GM12878 (cell line): ENCODE results near the gene BNIP1. TPM values are rescaled to one million over a fixed set of nuclear protein-coding genes. Genes with fewer than 3 reads are reported as not detected.

ENCODE experiments used
- ATAC-seq: fragments of 200-7000 bp; cut with Tn5 transposase; 3 replicates; pipeline ENCODE4 v1.9.1; 2020; ENCODE audit warnings: mild to moderate bottlenecking, moderate library complexity
- BruUV-seq: library from RNA; stranded (reverse); fragments of 400-500 nt; replicated peaks from 2 replicates; lab custom pipeline; 2021; lab: Mats Ljungman, UMichigan
- CTCF ChIA-PET: fragments of 300-600 bp; sonication (Branson Sonifier 250); formaldehyde crosslinking; extraction: SDS; loops from one replicate; lab custom pipeline; 2021; ENCODE audit warnings: inconsistent platforms; lab: Yijun Ruan, JAX
- POLR2A ChIA-PET: fragments of 350-600 bp; formaldehyde crosslinking; extraction: SDS; loops from one replicate; lab custom pipeline; 2021; ENCODE audit warnings: inconsistent platforms; lab: Charles Lee
- RAD21 ChIA-PET: fragments of 300-600 bp; sonication (Branson Sonifier 250); formaldehyde crosslinking; loops from one replicate; lab custom pipeline; 2023; ENCODE audit warnings: antibody characterized with exemption; ENCODE audit not compliant: unreplicated experiment; lab: Charles Lee
- SMC1A ChIA-PET: fragments of 300-600 bp; sonication (Branson Sonifier 250); formaldehyde crosslinking; loops from one replicate; lab custom pipeline; 2023; ENCODE audit not compliant: unreplicated experiment, uncharacterized antibody; lab: Charles Lee
- DNase-seq: peaks from one replicate; pipeline ENCODE4 v3.0.0-alpha.2; 2011; ENCODE audit warnings: low read depth, low spot score
- FAIRE-seq: peaks from 3 replicates; lab custom pipeline; 2011; peaks lifted over from hg19 to GRCh38; lab: Jason Lieb, UNC
- H2AFZ ChIP-seq: 2 replicates; pipeline ENCODE4 v1.6.0; 2011; ENCODE audit warnings: low read depth, low read length, control low read depth; ENCODE audit not compliant: control insufficient read depth
- H3K27ac ChIP-seq: 2 replicates; pipeline ENCODE4 v1.5.1; 2011; ENCODE audit warnings: control low read depth; ENCODE audit not compliant: control insufficient read depth, insufficient read depth
- H3K27me3 ChIP-seq, 2 experiments: replicated peaks in 1 of 2; 2 replicates each; pipeline versions ENCODE4 v1.6.0 to v1.6.1; 2011; ENCODE audit warnings: low read length in 1 of 2; ENCODE audit not compliant: control insufficient read depth in 2 of 2, insufficient read depth in 2 of 2
- H3K36me3 ChIP-seq, 2 experiments: 2 replicates each; pipeline ENCODE4 v1.5.1; 2011; ENCODE audit warnings: low read length in 1 of 2; ENCODE audit not compliant: control insufficient read depth in 2 of 2, insufficient read depth in 2 of 2
- H3K4me1 ChIP-seq: 2 replicates; pipeline ENCODE4 v1.6.1; 2011; ENCODE audit warnings: mild to moderate bottlenecking, low read length, moderate library complexity, mixed read lengths; ENCODE audit not compliant: control insufficient read depth, insufficient read depth
- H3K4me2 ChIP-seq: 2 replicates; pipeline ENCODE4 v1.6.0; 2011; ENCODE audit warnings: control low read depth; ENCODE audit not compliant: control insufficient read depth, insufficient read depth
- H3K4me3 ChIP-seq: fragments of 200-600 bp; sonication (generic); 2 replicates; pipeline ENCODE4 v1.5.1; 2016
- H3K79me2 ChIP-seq: 2 replicates; pipeline ENCODE4 v1.6.0; 2011; ENCODE audit warnings: low read length; ENCODE audit not compliant: control insufficient read depth, insufficient read depth
- H3K9ac ChIP-seq: 2 replicates; pipeline ENCODE4 v1.8.0; 2011; ENCODE audit warnings: low read length, control low read depth, mixed read lengths; ENCODE audit not compliant: control insufficient read depth, insufficient read depth
- H3K9me3 ChIP-seq: replicated peaks from 3 replicates; pipeline ENCODE4 v1.5.1; 2011; ENCODE audit warnings: mild to moderate bottlenecking, low read length; ENCODE audit not compliant: control insufficient read depth, insufficient read depth
- H4K20me1 ChIP-seq: 2 replicates; pipeline ENCODE4 v1.6.0; 2011; ENCODE audit not compliant: control insufficient read depth, insufficient read depth
- ATF3 ChIP-seq: IDR thresholded peaks from 2 replicates; pipeline ENCODE4 v1.6.1; 2011; ENCODE audit warnings: low read depth, mild to moderate bottlenecking, low read length, moderate library complexity, borderline replicate concordance; ENCODE audit errors: extremely low read depth
- CBFB ChIP-seq: IDR thresholded peaks from 2 replicates; pipeline ENCODE4 v1.6.1; 2016; ENCODE audit warnings: antibody characterized with exemption, low read depth
- FOS ChIP-seq: IDR thresholded peaks from 3 replicates; pipeline ENCODE4 v1.6.1; 2011; ENCODE audit warnings: borderline replicate concordance; ENCODE audit not compliant: insufficient read length; ENCODE audit errors: extremely low read depth
- HSF1 ChIP-seq: fragments of 150-350 bp; IDR thresholded peaks from 2 replicates; pipeline ENCODE4 v1.6.1; 2014; ENCODE audit warnings: mild to moderate bottlenecking, low read depth, low read length
- IKZF2 ChIP-seq, 2 experiments: fragments of 450-650 bp; IDR thresholded peaks; 2 replicates each; pipeline ENCODE4 v1.6.1; 2017; ENCODE audit warnings: mild to moderate bottlenecking in 2 of 2, moderate library complexity in 2 of 2
- MTA2 ChIP-seq: fragments of 450-650 bp; IDR thresholded peaks from 2 replicates; pipeline ENCODE4 v1.6.1; 2016; ENCODE audit warnings: low read depth, mild to moderate bottlenecking, moderate library complexity
- NBN ChIP-seq: fragments of 450-650 bp; IDR thresholded peaks from 2 replicates; pipeline ENCODE4 v1.6.1; 2016
- NFXL1 ChIP-seq: fragments of 450-650 bp; IDR thresholded peaks from 2 replicates; pipeline ENCODE4 v1.6.1; 2017; ENCODE audit warnings: antibody characterized with exemption, mild to moderate bottlenecking, borderline replicate concordance
- RUNX3 ChIP-seq: IDR thresholded peaks from 2 replicates; pipeline ENCODE4 v1.6.1; 2012; ENCODE audit warnings: low read length, inconsistent platforms
- SMARCA5 ChIP-seq: fragments of 450-650 bp; IDR thresholded peaks from 2 replicates; pipeline ENCODE4 v1.6.1; 2017; ENCODE audit warnings: mild to moderate bottlenecking
- ZNF217 ChIP-seq: fragments of 450-650 bp; IDR thresholded peaks from 2 replicates; pipeline ENCODE4 v1.6.1; 2017; ENCODE audit warnings: antibody characterized with exemption, mild to moderate bottlenecking
- ZSCAN29 ChIP-seq: fragments of 450-650 bp; IDR thresholded peaks from 2 replicates; pipeline ENCODE4 v1.6.1; 2017; ENCODE audit warnings: mild to moderate bottlenecking, moderate library complexity
- ZZZ3 ChIP-seq: IDR thresholded peaks from 2 replicates; pipeline ENCODE4 v1.6.1; 2011; ENCODE audit warnings: low read depth; ENCODE audit not compliant: control insufficient read depth, insufficient read length
- WGBS: methylation state at CpG from one replicate; pipeline ENCODE4 v1.1.6; 2016; ENCODE audit warnings: low lambda C conversion rate; ENCODE audit not compliant: insufficient replicate concordance, insufficient coverage; ENCODE audit errors: missing lambda C conversion rate; 5-methylcytosine and 5-hydroxymethylcytosine counted together
- in situ Hi-C: fragments of 300-500 bp; cut with MboI; formaldehyde crosslinking; loops from 9 replicates; pipeline ENCODE4 v1.14.3; 2018; ENCODE audit warnings: mixed read lengths
- intact Hi-C: fragments of 100-400 bp; cut with micrococcal nuclease; formaldehyde crosslinking; loops from one replicate; pipeline ENCODE4 v1.14.2; 2022; ENCODE audit not compliant: unreplicated experiment
- polyA plus RNA-seq, 11 experiments: library from polyadenylated mRNA; depleted of rRNA in 4 of 11; unstranded in 6 of 11; stranded (reverse) in 5 of 11; fragments of >200 nt; fragmentation: Nextera tagmentation in 4 of 11; fragmentation: Illumina TruSeq in 1 of 11; extraction: Ambion mirVana in 4 of 11; extraction: Trizol in 1 of 11; gene quantifications; 1 replicate in 1 of 11; 2 replicates in 10 of 11; pipeline versions ENCODE4 v1.2.1 to v1.2.3, GENCODE V29; 2011 to 2016; ENCODE audit warnings: inconsistent platforms in 2 of 11, missing spikeins in 2 of 11, low read depth in 1 of 11
- total RNA-seq, 4 experiments: library from RNA; depleted of rRNA in 3 of 4; stranded (reverse); fragments of >200 nt in 3 of 4; fragmentation: Illumina TruSeq in 1 of 4; extraction: Trizol in 1 of 4; gene quantifications; 2 replicates each; pipeline versions ENCODE4 v1.2.1 to v1.2.3, GENCODE V29; 2013 to 2021
- TF ChIP-seq, protein P1 (sequence below): fragments of 450-650 bp; formaldehyde crosslinking; IDR thresholded peaks from 2 replicates; pipeline ENCODE4 v1.4.0; 2020; ENCODE audit warnings: mild to moderate bottlenecking, moderate library complexity
- TF ChIP-seq, protein P2 (sequence below): fragments of 450-650 bp; formaldehyde crosslinking; IDR thresholded peaks from 2 replicates; pipeline ENCODE4 v1.4.0; 2022; ENCODE audit warnings: mild to moderate bottlenecking, moderate library complexity

The BNIP1 gene
- total and polyA plus RNA-seq, 10 of the 15 experiments (the other 5 are each of a cell fraction or from before 2014, with no cell fraction given) = 20.5 to 62.5 (median 27.4) TPM

DNA sequence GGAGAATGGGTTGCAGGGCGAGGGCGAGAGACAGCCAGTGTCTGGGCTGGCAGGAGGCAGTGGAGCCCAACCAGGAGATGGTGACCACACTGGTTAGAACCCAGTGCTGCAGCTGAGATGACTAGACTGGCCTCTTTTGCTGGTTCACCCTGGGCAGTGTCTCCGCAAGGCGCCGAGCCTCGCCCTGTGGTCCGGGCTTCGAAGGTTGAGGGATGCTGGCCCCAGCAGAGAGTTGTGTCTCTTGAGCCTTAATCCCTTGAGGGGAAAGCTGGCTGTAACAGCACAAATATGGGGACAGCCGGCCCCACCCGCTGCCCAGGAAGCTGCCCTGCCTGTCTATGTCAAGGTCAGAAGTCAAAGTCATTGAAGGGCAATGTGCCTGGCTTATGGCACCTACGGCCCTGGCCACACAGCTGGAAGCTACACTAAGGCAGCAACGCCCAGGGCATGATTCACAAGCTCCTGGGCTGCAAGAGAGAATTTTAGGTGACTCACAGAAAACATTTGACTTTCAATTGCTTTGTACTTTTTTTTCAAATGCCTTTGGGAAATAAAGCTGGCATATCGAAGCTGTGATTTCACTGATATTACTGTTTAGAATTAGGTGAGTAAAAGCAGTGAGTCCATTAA is 57.4 kb downstream of the BNIP1 start:
- intact Hi-C loops = loop anchor here (10.0 kb wide), 1 partner anchor 487 kb away; no protein-coding TSS in a partner anchor
- ChIA-PET POLR2A (no interaction called here), CTCF (interaction anchor here (0.7 to 1.5 kb wide), 5 partner anchors 18 to 234 kb away, joined by 4 to 7 read pairs (median 4); no protein-coding TSS in a partner anchor), SMC1A (interaction anchor here (0.6 to 1.3 kb wide), 3 partner anchors 10 to 224 kb away, joined by 3 to 5 read pairs (median 3); no protein-coding TSS in a partner anchor), RAD21 (interaction anchor here (1.1 to 1.5 kb wide), 2 partner anchors 223 to 224 kb away, joined by 3 to 6 read pairs; no protein-coding TSS in a partner anchor)
- ATAC-seq = no peak
- Histone ChIP-seq H3K4me3 (no peak overlapping the region), H3K27ac (no peak overlapping the region), H4K20me1 (no peaks in the 10 kb centered on the region), H3K79me2 (no peaks in the 10 kb centered on the region), H3K4me1 (no peaks in the 10 kb centered on the region), H3K36me3 (no peaks in the 10 kb centered on the region), H3K4me2 (no peak overlapping the region), H3K9ac (no peak overlapping the region), H3K9me3 (no peaks in the 10 kb centered on the region; the same call in 2 of the 3 replicates), H3K27me3 (no peaks in the 10 kb centered on the region), H2AFZ (no peak overlapping the region)
- FAIRE-seq = no peak
- BruUV-seq = no TSS peak
- in situ Hi-C loops = loop anchor here (5.0 kb wide), 1 partner anchor 219 kb away; the partner anchor contains the start of gene ATP6V0E1
- WGBS = 51% methylated on average over 13 of the region's 13 CpGs
- DNase-seq = no peak
- TF ChIP-seq RUNX3 = no peak
- TF ChIP-seq ATF3 = no peak
- TF ChIP-seq NFXL1 = no peak
- no peak for TF ChIP-seq ZSCAN29
- TF ChIP-seq FOS = no peak
- TF ChIP-seq MTA2 = no peak
- TF ChIP-seq ZZZ3 = no peak
- no peak for TF ChIP-seq SMARCA5
- TF ChIP-seq, protein P1, sequence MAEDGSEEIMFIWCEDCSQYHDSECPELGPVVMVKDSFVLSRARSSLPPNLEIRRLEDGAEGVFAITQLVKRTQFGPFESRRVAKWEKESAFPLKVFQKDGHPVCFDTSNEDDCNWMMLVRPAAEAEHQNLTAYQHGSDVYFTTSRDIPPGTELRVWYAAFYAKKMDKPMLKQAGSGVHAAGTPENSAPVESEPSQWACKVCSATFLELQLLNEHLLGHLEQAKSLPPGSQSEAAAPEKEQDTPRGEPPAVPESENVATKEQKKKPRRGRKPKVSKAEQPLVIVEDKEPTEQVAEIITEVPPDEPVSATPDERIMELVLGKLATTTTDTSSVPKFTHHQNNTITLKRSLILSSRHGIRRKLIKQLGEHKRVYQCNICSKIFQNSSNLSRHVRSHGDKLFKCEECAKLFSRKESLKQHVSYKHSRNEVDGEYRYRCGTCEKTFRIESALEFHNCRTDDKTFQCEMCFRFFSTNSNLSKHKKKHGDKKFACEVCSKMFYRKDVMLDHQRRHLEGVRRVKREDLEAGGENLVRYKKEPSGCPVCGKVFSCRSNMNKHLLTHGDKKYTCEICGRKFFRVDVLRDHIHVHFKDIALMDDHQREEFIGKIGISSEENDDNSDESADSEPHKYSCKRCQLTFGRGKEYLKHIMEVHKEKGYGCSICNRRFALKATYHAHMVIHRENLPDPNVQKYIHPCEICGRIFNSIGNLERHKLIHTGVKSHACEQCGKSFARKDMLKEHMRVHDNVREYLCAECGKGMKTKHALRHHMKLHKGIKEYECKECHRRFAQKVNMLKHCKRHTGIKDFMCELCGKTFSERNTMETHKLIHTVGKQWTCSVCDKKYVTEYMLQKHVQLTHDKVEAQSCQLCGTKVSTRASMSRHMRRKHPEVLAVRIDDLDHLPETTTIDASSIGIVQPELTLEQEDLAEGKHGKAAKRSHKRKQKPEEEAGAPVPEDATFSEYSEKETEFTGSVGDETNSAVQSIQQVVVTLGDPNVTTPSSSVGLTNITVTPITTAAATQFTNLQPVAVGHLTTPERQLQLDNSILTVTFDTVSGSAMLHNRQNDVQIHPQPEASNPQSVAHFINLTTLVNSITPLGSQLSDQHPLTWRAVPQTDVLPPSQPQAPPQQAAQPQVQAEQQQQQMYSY (CRISPR knock-in tag) = no peak
- TF ChIP-seq CBFB = no peak
- TF ChIP-seq NBN = no peak
- no peak for TF ChIP-seq IKZF2 (IDR thresholded peaks at IDR 0.05)
- TF ChIP-seq, protein P2, sequence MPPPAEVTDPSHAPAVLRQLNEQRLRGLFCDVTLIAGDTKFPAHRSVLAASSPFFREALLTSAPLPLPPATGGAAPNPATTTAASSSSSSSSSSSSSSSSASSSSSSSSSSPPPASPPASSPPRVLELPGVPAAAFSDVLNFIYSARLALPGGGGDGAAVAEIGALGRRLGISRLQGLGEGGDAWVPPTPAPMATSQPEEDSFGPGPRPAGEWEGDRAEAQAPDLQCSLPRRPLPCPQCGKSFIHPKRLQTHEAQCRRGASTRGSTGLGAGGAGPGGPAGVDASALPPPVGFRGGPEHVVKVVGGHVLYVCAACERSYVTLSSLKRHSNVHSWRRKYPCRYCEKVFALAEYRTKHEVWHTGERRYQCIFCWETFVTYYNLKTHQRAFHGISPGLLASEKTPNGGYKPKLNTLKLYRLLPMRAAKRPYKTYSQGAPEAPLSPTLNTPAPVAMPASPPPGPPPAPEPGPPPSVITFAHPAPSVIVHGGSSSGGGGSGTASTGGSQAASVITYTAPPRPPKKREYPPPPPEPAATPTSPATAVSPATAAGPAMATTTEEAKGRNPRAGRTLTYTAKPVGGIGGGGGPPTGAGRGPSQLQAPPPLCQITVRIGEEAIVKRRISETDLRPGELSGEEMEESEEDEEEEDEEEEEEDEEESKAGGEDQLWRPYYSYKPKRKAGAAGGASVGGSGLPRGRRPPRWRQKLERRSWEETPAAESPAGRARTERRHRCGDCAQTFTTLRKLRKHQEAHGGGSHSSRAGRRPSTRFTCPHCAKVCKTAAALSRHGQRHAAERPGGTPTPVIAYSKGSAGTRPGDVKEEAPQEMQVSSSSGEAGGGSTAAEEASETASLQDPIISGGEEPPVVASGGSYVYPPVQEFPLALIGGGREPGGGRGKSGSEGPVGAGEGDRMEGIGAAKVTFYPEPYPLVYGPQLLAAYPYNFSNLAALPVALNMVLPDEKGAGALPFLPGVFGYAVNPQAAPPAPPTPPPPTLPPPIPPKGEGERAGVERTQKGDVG (CRISPR knock-in tag) = no peak
- no peak for TF ChIP-seq ZNF217
- no peak for TF ChIP-seq HSF1
